ENCODE measurements around the gene TBC1D24. TPM values are rescaled to one million over a fixed set of nuclear protein-coding genes. Genes with fewer than 3 reads are reported as not detected.

The TBC1D24 gene
- total and polyA plus RNA-seq, 2 donors (not counting 1 experiment from before 2014, with no cell fraction given): 7.1 to 9.4 TPM

DNA sequence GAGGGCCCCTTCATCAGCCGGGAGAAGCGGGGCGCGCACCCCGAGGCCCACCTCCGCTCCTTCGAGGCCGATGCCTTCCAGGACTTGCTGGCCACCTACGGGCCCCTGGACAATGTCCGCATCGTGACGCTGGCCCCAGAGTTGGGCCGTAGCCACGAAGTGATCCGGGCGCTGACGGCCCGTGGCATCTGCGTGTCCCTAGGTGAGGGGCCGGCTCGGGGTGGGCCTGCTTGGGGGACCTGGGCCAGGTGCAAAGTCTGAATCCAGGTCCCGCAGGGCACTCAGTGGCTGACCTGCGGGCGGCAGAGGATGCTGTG is 52.8 kb downstream of the TBC1D24 start:
- no peak for DNase-seq
- Histone ChIP-seq H3K4me3 (ENCODE audit: control extremely low read depth in 1 of 5, extremely low read depth in 1 of 5, insufficient read depth in 1 of 5, low read depth in 2 of 5, low read length in 4 of 5) (no peak overlapping the region), H4K20me1 (ENCODE audit: control insufficient read depth, insufficient read depth, low read length, poor library complexity, severe bottlenecking) (peaks cover 16% of the 10 kb centered on the region), H2AFZ (ENCODE audit: insufficient read depth, low read depth, low read length, poor library complexity, severe bottlenecking) (no peak overlapping the region), H3K27me3 (replicated peaks in 1 of 4; ENCODE audit: control extremely low read depth in 1 of 4, control insufficient read depth in 3 of 4, insufficient read depth in 4 of 4, low read length in 3 of 4) (no peaks in the 10 kb centered on the region), H3K27ac (ENCODE audit: low read length in 2 of 2) (no peak overlapping the region), H3K36me3 (replicated peaks in 1 of 2; ENCODE audit: control extremely low read depth in 1 of 2, control insufficient read depth in 1 of 2, extremely low read depth in 1 of 2, insufficient read depth in 2 of 2, low read length in 1 of 2) (peaks cover 0 to 63% of the 10 kb centered on the region in 2 experiments), H3K79me2 (ENCODE audit: control insufficient read depth, insufficient read depth, low read length) (peaks cover 64% of the 10 kb centered on the region), H3K4me1 (ENCODE audit: control insufficient read depth in 2 of 2, insufficient read depth in 2 of 2, low read length in 2 of 2) (peaks cover 8 to 14% of the 10 kb centered on the region in 2 donors), H3K9ac (ENCODE audit: low read length) (no peak overlapping the region), H3K9me3 (ENCODE audit: control extremely low read depth in 1 of 3, control insufficient read depth in 2 of 3, insufficient read depth in 1 of 3, low read length in 2 of 3) (no peaks in the 10 kb centered on the region), H3K4me2 (replicated peaks; ENCODE audit: low read depth, low read length, poor library complexity, severe bottlenecking) (no peak overlapping the region)
- WGBS (ENCODE audit: insufficient coverage): over 99% methylated on average over 24 of the region's 24 CpGs
- Mint-ChIP-seq H3K4me3 (no peak overlapping the region), H3K4me1 (peaks cover 22% of the 10 kb centered on the region), H3K27ac (no peak overlapping the region), H3K9me3 (ENCODE audit: insufficient read depth) (no peaks in the 10 kb centered on the region), H3K27me3 (no peaks in the 10 kb centered on the region)
- ATAC-seq (ENCODE audit: low read depth): no peak
- TF ChIP-seq, protein P1, sequence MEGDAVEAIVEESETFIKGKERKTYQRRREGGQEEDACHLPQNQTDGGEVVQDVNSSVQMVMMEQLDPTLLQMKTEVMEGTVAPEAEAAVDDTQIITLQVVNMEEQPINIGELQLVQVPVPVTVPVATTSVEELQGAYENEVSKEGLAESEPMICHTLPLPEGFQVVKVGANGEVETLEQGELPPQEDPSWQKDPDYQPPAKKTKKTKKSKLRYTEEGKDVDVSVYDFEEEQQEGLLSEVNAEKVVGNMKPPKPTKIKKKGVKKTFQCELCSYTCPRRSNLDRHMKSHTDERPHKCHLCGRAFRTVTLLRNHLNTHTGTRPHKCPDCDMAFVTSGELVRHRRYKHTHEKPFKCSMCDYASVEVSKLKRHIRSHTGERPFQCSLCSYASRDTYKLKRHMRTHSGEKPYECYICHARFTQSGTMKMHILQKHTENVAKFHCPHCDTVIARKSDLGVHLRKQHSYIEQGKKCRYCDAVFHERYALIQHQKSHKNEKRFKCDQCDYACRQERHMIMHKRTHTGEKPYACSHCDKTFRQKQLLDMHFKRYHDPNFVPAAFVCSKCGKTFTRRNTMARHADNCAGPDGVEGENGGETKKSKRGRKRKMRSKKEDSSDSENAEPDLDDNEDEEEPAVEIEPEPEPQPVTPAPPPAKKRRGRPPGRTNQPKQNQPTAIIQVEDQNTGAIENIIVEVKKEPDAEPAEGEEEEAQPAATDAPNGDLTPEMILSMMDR (IDR thresholded peaks at IDR 0.05): no peak
- TF ChIP-seq EZH2 (IDR thresholded peaks at IDR 0.05; ENCODE audit: borderline replicate concordance, insufficient read depth, low read depth, low read length, poor library complexity, severe bottlenecking): no peak
- POLR2A ChIA-PET: no interaction called here
- CTCF ChIA-PET: no interaction called here
- intact Hi-C loops (cut with micrococcal nuclease): no loop called here

DNA sequence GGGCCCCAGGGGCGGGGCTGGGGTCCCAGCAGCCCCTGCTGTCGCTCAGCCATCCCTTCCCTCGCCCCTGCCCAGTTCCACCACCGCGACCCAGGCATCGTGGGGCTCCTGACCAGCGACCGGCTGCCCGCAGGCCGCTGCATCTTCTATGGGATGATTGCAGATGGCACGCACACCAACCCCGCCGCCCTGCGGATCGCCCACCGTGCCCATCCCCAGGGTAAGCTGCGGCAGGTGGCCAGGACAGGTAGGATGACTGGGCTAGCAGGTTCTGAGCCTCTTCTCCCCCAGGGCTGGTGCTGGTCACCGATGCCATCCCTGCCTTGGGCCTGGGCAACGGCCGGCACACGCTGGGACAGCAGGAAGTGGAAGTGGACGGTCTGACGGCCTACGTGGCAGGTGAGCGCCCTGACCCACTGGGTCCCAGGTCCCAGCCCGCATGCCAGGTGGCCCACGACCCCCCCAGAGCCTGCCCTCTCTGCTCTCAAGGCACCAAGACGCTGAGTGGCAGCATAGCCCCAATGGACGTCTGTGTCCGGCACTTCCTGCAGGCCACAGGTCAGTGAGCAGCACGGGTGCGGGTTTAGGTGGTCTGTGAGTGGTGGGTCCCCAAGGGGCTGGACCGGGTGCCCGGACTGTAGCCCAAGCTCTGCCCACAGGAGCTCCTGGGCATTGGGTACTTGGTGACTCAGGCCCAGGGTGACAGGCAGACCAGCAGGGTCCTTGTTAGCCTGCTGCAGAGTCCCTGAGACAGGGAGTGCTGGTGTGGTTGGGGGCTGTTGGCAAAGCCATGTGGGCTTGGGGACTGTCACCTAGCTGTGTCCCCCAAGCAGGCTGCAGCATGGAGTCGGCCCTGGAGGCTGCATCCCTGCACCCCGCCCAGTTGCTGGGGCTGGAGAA is 53.5 kb downstream of the TBC1D24 start:
- TF ChIP-seq EZH2 (IDR thresholded peaks at IDR 0.05; ENCODE audit: borderline replicate concordance, insufficient read depth, low read depth, low read length, poor library complexity, severe bottlenecking): no peak
- TF ChIP-seq, protein P1 (IDR thresholded peaks at IDR 0.05): no peak
- H3K4me3 ChIP-seq (ENCODE audit: control extremely low read depth in 1 of 5, extremely low read depth in 1 of 5, insufficient read depth in 1 of 5, low read depth in 2 of 5, low read length in 4 of 5): no peak overlapping the region
- H4K20me1 ChIP-seq (ENCODE audit: control insufficient read depth, insufficient read depth, low read length, poor library complexity, severe bottlenecking): peaks cover 16% of the 10 kb centered on the region
- peaks cover 57% of the 10 kb centered on the region for H3K79me2 ChIP-seq (ENCODE audit: control insufficient read depth, insufficient read depth, low read length)
- no peak for DNase-seq
- Mint-ChIP-seq H3K27me3 (no peaks in the 10 kb centered on the region), H3K9me3 (ENCODE audit: insufficient read depth) (no peaks in the 10 kb centered on the region), H3K27ac (no peak overlapping the region), H3K4me3 (no peak overlapping the region), H3K4me1 (peaks cover 25% of the 10 kb centered on the region)
- no peak overlapping the region for H3K4me2 ChIP-seq (replicated peaks; ENCODE audit: low read depth, low read length, poor library complexity, severe bottlenecking)
- WGBS (ENCODE audit: insufficient coverage): 96% methylated on average over 36 of the region's 36 CpGs
- H3K27ac ChIP-seq (ENCODE audit: low read length in 2 of 2): no peak overlapping the region
- no peak for ATAC-seq (ENCODE audit: low read depth)
- H2AFZ ChIP-seq (ENCODE audit: insufficient read depth, low read depth, low read length, poor library complexity, severe bottlenecking): no peak overlapping the region
- intact Hi-C loops (cut with micrococcal nuclease): no loop called here
- H3K36me3 ChIP-seq (replicated peaks in 1 of 2; ENCODE audit: control extremely low read depth in 1 of 2, control insufficient read depth in 1 of 2, extremely low read depth in 1 of 2, insufficient read depth in 2 of 2, low read length in 1 of 2): peaks cover 0 to 58% of the 10 kb centered on the region in 2 experiments
- CTCF ChIA-PET: no interaction called here
- no peak overlapping the region for H3K9ac ChIP-seq (ENCODE audit: low read length)
- POLR2A ChIA-PET: no interaction called here
- H3K27me3 ChIP-seq (replicated peaks in 1 of 4; ENCODE audit: control extremely low read depth in 1 of 4, control insufficient read depth in 3 of 4, insufficient read depth in 4 of 4, low read length in 3 of 4): no peaks in the 10 kb centered on the region
- H3K9me3 ChIP-seq (ENCODE audit: control extremely low read depth in 1 of 3, control insufficient read depth in 2 of 3, insufficient read depth in 1 of 3, low read length in 2 of 3): no peaks in the 10 kb centered on the region
- peaks cover 8 to 20% of the 10 kb centered on the region in 2 donors for H3K4me1 ChIP-seq (ENCODE audit: control insufficient read depth in 2 of 2, insufficient read depth in 2 of 2, low read length in 2 of 2)

All from B cell (primary cell).